Stomach (tissue), 9 donors: ENCODE results near the gene RFC2. TPM values are rescaled to one million over a fixed set of nuclear protein-coding genes. Genes with fewer than 3 reads are reported as not detected.
A peak's percentile ranks its signal among the peaks of the same experiment; 100 is the strongest.

Source experiments
- DNase-seq, 2 donors: peaks; one replicate each; pipeline versions ENCODE4 v3.0.0 to v3.0.0-alpha.2; 2013 to 2019
- H3K27ac ChIP-seq, 5 donors: fragments of 200-600 bp in 4 of 5; sonication (generic) in 4 of 5; one replicate each; pipeline ENCODE4 v1.5.1; 2013 to 2019; ENCODE audit warnings: mild to moderate bottlenecking in 1 of 5, moderate library complexity in 1 of 5
- H3K27me3 ChIP-seq, 3 donors: fragments of 200-600 bp; sonication (generic); one replicate each; pipeline ENCODE4 v1.5.1; 2017 to 2019; ENCODE audit warnings: mixed run types in 1 of 3
- H3K36me3 ChIP-seq, 4 donors: fragments of 200-600 bp; sonication (generic); 1 replicate in 3 of 4; 2 replicates in 1 of 4; pipeline ENCODE4 v1.5.1; 2016 to 2019
- H3K4me1 ChIP-seq, 4 donors: fragments of 200-600 bp; sonication (generic); one replicate each; pipeline ENCODE4 v1.5.1; 2016 to 2019
- H3K4me3 ChIP-seq, 4 donors: fragments of 200-600 bp; sonication (generic) in 3 of 4; one replicate each; pipeline ENCODE4 v1.5.1; 2016 to 2019; ENCODE audit warnings: mild to moderate bottlenecking in 1 of 4
- H3K9me3 ChIP-seq, 4 donors: fragments of 200-600 bp; sonication (generic); one replicate each; pipeline ENCODE4 v1.5.1; 2016 to 2019
- EP300 ChIP-seq: sonication (generic); formaldehyde crosslinking; IDR thresholded peaks from one replicate; pipeline ENCODE4 v1.6.1; 2017; ENCODE audit warnings: antibody characterized with exemption
- POLR2A ChIP-seq, 4 donors: fragments of 450-650 bp; IDR thresholded peaks; one replicate each; pipeline ENCODE4 v1.6.1; 2016; ENCODE audit warnings: antibody characterized with exemption in 4 of 4, control low read depth in 2 of 4, mild to moderate bottlenecking in 1 of 4, moderate library complexity in 1 of 4
- POLR2AphosphoS5 ChIP-seq, 3 donors: sonication (generic); formaldehyde crosslinking; IDR thresholded peaks; one replicate each; pipeline ENCODE4 v1.6.1; 2016; ENCODE audit warnings: antibody characterized with exemption in 3 of 3
- WGBS, 5 donors: extraction: QIAGEN DNeasy Blood & Tissue Kit in 3 of 5; methylation state at CpG; one replicate each; pipeline versions ENCODE4 v1.1.5 to v1.1.7; 2013 to 2018; 5-methylcytosine and 5-hydroxymethylcytosine counted together
- intact Hi-C: fragments of 100-400 bp; cut with DNase I; formaldehyde crosslinking; loops from one replicate; pipeline ENCODE4 v1.15.1; 2023; ENCODE audit warnings: low total_unique reads
- polyA plus RNA-seq, 3 donors: library from polyadenylated mRNA; stranded (reverse); fragments of 200-250 nt; gene quantifications; one replicate each; pipeline ENCODE4 v1.2.3, GENCODE V29; 2013
- total RNA-seq, 5 donors: library from RNA; depleted of rRNA; stranded (reverse); fragments of >200 nt; gene quantifications; one replicate each; pipeline versions ENCODE4 v1.1.0 to v1.2.3, GENCODE V29; 2014 to 2016
- TF ChIP-seq, protein P1 (sequence below), 7 experiments: fragments of 450-650 bp in 4 of 7; fragments of 200-600 bp in 3 of 7; sonication (generic) in 3 of 7; IDR thresholded peaks; one replicate each; pipeline ENCODE4 v1.5.1; 2016 to 2019; ENCODE audit warnings: antibody characterized with exemption in 7 of 7, control low read depth in 2 of 7, mild to moderate bottlenecking in 1 of 7
- donor health status: healthy with polysubstance abuse.
- donor health status: Bipolar disorder and iron deficiency.
- donor health status: healthy.

Gene RFC2
- total and polyA plus RNA-seq, 8 donors: 7.7 to 39.1 (median 23.0) TPM

GRCh38 chr7:74272305-74273038, 18.3 kb upstream of the RFC2 start:
- TF ChIP-seq, protein P1, sequence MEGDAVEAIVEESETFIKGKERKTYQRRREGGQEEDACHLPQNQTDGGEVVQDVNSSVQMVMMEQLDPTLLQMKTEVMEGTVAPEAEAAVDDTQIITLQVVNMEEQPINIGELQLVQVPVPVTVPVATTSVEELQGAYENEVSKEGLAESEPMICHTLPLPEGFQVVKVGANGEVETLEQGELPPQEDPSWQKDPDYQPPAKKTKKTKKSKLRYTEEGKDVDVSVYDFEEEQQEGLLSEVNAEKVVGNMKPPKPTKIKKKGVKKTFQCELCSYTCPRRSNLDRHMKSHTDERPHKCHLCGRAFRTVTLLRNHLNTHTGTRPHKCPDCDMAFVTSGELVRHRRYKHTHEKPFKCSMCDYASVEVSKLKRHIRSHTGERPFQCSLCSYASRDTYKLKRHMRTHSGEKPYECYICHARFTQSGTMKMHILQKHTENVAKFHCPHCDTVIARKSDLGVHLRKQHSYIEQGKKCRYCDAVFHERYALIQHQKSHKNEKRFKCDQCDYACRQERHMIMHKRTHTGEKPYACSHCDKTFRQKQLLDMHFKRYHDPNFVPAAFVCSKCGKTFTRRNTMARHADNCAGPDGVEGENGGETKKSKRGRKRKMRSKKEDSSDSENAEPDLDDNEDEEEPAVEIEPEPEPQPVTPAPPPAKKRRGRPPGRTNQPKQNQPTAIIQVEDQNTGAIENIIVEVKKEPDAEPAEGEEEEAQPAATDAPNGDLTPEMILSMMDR (IDR thresholded peaks at IDR 0.05): no peak
- TF ChIP-seq POLR2AphosphoS5 (IDR thresholded peaks at IDR 0.05) (peak; percentile 12 to 29 (median 25)), EP300 (no peak), POLR2A (IDR thresholded peaks at IDR 0.05) (no peak)
- no peaks in the 10 kb centered on the region for H3K36me3 ChIP-seq
- intact Hi-C loops: no loop called here
- WGBS, 5 donors: 39 to 56% (median 51%) methylated on average over 10 of the region's 10 CpGs
- H3K9me3 ChIP-seq: no peaks in the 10 kb centered on the region
- peak overlapping the region; percentile 53 to 87 (median 82) for H3K27ac ChIP-seq
- H3K4me1 ChIP-seq: peaks cover 0 to 44% (median 25%) of the 10 kb centered on the region in 4 donors
- DNase-seq: peak; percentile 45 to 87
- H3K4me3 ChIP-seq: no peak overlapping the region
- H3K27me3 ChIP-seq: no peaks in the 10 kb centered on the region

GRCh38 chr7:74271742-74272141, 17.5 kb upstream of the RFC2 start:
- TF ChIP-seq POLR2AphosphoS5 (IDR thresholded peaks at IDR 0.05): no peak
- TF ChIP-seq EP300: no peak
- TF ChIP-seq POLR2A (IDR thresholded peaks at IDR 0.05): no peak
- TF ChIP-seq, protein P1 (IDR thresholded peaks at IDR 0.05): no peak
- Histone ChIP-seq H3K9me3 (no peaks in the 10 kb centered on the region), H3K27ac (peak overlapping the region; percentile 53 to 87 (median 82)), H3K27me3 (no peaks in the 10 kb centered on the region), H3K4me3 (no peak overlapping the region), H3K36me3 (no peaks in the 10 kb centered on the region), H3K4me1 (peaks cover 0 to 44% (median 25%) of the 10 kb centered on the region in 4 donors)
- intact Hi-C loops: no loop called here
- DNase-seq: no peak
- WGBS, 5 donors: 63 to 76% (median 74%) methylated on average over 6 of the region's 6 CpGs

DNA sequence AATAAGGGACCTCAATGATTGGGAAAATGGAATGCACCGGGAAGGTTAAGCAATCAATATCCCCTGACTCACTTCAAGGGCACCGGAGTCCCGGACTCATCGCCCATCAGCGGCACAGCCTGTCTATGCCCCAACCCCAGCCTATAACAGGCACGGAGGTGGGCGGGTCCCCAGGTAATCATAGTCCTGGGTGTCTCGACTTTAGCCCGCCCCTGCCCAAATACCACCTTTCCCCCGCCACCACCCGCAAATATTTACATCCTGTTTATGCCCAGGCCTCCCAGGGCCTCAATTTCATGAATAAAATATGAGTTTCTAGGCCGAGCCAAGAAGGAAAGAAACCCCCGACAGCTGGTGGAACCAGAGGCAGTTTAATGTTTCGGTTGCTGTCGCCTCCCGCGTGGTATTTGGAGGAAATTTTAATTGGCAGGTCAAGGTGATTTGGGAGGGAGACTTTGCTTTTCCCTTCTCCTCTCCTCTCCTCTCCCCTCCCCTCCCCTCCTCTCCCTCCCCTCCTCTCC, 15.6 kb upstream of the RFC2 start:
- intact Hi-C loops: no loop called here
- WGBS, 5 donors: 0 to 1% (median 0%) methylated on average over 17 of the region's 17 CpGs

DNA sequence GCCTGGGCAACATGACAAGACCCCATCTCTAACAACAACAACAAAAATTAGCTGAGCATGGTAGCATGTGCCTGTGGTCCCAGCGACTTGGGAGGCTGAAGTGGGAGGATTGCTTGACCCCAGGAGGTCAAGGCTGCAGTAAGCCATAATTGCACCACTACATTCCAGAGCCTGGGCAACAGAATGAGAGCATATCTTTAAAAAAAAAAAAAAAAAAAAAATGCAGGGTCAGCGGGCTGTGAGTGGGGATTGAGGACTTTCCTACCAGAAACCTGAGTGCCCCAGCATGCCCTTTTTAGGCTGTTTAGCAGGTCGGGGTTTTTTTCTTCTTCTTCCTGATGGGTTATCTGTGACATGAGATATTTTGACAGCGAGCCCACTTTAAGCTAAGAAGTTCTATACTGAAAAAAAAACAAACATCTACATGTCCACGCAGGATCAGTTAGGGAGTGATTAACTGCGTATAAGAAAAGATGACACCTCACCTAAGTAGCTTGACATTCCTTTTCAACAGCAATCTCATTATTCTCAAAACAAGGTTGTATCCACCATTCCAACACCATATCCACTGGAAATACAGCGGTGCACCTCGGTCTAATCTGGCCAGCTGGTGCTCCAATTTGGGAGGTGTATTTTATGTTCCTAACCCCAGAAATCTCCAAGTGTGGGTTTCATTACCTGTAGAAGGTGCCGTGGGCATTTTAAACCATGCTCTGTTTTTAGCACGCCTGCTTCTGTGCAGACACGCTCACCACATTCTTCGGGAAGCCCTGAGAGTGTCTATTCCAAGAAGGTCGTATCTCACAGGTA, 13.8 kb upstream of the RFC2 start:
- TF ChIP-seq, protein P1 (IDR thresholded peaks at IDR 0.05): no peak
- no peaks in the 10 kb centered on the region for H3K27me3 ChIP-seq
- no peak overlapping the region for H3K4me3 ChIP-seq
- peaks cover 0 to 40% (median 27%) of the 10 kb centered on the region in 4 donors for H3K4me1 ChIP-seq
- intact Hi-C loops: no loop called here
- H3K36me3 ChIP-seq: no peaks in the 10 kb centered on the region
- WGBS, 5 donors: 70 to 75% (median 73%) methylated on average over 13 of the region's 13 CpGs
- no peak overlapping the region for H3K27ac ChIP-seq
- no peaks in the 10 kb centered on the region for H3K9me3 ChIP-seq
- DNase-seq: no peak

More for the DNA sequence above, 15.6 kb upstream of the RFC2 start:
- H3K36me3 ChIP-seq: no peaks in the 10 kb centered on the region
- no peaks in the 10 kb centered on the region for H3K27me3 ChIP-seq
- peak overlapping the region; percentile 43 to 76 (median 56) for H3K27ac ChIP-seq
- peak; percentile 65 to 91 for DNase-seq
- H3K9me3 ChIP-seq: no peaks in the 10 kb centered on the region
- H3K4me1 ChIP-seq: peaks cover 0 to 44% (median 25%) of the 10 kb centered on the region in 4 donors
- peak overlapping the region; percentile 49 to 62 (median 56) for H3K4me3 ChIP-seq
- TF ChIP-seq POLR2A (IDR thresholded peaks at IDR 0.05) (no peak), POLR2AphosphoS5 (IDR thresholded peaks at IDR 0.05) (peak in 1 of 3 donors; percentile 13)
